NB4 (cell line): ENCODE measurements around the gene IGF1.
"Not testable (repeated sequence)": the region's sequence is repeated elsewhere in the genome, so short reads cannot be mapped to it uniquely, and the experiment has no call there.

ENCODE experiments used
- CTCF ChIP-seq: IDR thresholded peaks from one replicate; pipeline ENCODE4 v1.5.1; 2012; ENCODE audit warnings: low read depth, low read length
- POLR2A ChIP-seq: IDR thresholded peaks from 2 replicates; pipeline ENCODE4 v1.6.1; 2011; ENCODE audit warnings: mild to moderate bottlenecking; ENCODE audit not compliant: insufficient read length; ENCODE audit errors: extremely low read depth

- TF ChIP-seq POLR2A, CTCF: not testable (repeated sequence)
Observed at GRCh38 chr12:102447426-102447825, 32.9 kb downstream of the IGF1 start.
